ENCODE results near the gene GPR158. TPM values are rescaled to one million over a fixed set of nuclear protein-coding genes. Genes with fewer than 3 reads are reported as not detected.

GPR158 gene
- total and polyA plus RNA-seq, 7 donors, result 0.01 to 0.19 (median 0.06) TPM; not detected in 4

DNA sequence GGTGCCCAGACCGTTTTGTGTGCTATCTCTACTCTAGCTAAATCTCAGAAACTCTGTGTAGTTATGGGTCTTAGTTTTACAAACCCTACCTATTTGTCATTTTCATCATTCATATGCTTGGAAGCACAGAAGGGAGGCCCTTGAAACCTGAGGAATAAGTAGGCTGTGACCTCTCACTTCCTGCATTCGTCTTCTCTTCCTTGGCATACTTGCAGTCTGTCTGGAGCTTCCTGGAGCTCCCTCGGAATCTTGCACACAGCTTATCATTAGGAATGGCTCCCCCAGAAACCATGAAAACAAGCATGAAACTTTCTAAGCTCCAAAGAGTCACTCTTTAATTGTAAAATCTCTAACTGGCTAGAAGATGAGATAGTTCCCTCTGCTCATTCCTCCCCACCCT is 382.3 kb downstream of the GPR158 start:
- Histone ChIP-seq H3K27ac (no peak overlapping the region), H3K9me3 (no peaks in the 10 kb centered on the region), H3K4me1 (no peaks in the 10 kb centered on the region), H3K36me3 (ENCODE audit: insufficient read depth in 1 of 2, low read depth in 1 of 2) (no peaks in the 10 kb centered on the region), H3K4me3 (no peak overlapping the region), H3K27me3 (ENCODE audit: insufficient read depth in 3 of 3, low read length in 2 of 3) (no peaks in the 10 kb centered on the region)
- intact Hi-C loops (cut with DNase I), result no loop called here
- TF ChIP-seq, protein P1, sequence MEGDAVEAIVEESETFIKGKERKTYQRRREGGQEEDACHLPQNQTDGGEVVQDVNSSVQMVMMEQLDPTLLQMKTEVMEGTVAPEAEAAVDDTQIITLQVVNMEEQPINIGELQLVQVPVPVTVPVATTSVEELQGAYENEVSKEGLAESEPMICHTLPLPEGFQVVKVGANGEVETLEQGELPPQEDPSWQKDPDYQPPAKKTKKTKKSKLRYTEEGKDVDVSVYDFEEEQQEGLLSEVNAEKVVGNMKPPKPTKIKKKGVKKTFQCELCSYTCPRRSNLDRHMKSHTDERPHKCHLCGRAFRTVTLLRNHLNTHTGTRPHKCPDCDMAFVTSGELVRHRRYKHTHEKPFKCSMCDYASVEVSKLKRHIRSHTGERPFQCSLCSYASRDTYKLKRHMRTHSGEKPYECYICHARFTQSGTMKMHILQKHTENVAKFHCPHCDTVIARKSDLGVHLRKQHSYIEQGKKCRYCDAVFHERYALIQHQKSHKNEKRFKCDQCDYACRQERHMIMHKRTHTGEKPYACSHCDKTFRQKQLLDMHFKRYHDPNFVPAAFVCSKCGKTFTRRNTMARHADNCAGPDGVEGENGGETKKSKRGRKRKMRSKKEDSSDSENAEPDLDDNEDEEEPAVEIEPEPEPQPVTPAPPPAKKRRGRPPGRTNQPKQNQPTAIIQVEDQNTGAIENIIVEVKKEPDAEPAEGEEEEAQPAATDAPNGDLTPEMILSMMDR (IDR thresholded peaks at IDR 0.05), result no peak
- no peak for ATAC-seq
- no peak for DNase-seq
- WGBS, 3 donors, result 26 to 30% (median 28%) methylated on average over 3 of the region's 3 CpGs

DNA sequence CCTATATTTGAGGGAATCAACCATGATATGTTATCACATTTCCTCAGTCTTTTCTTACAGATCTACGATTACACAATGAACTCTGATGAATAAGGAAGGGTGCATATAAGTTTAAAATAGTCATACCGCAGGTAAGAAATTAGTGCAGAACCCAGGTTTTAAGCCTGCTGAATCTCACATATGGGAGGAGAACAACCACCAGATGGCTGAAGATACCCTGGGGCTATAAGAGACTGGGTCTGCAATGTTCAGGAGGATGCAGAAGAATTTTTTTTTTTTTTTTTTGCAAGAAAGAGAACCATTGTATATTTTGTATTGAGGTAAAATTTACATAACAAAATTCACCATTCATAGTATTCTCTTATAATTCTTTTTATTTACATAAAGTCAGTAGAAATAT is 387.0 kb downstream of the GPR158 start:
- ATAC-seq (no peak), DNase-seq (no peak)
- WGBS, 3 donors, result 71 to 81% (median 79%) methylated on average over 2 of the region's 2 CpGs
- Histone ChIP-seq H3K4me3 (no peak overlapping the region), H3K27ac (no peak overlapping the region), H3K9me3 (no peaks in the 10 kb centered on the region), H3K4me1 (no peaks in the 10 kb centered on the region), H3K36me3 (ENCODE audit: insufficient read depth in 1 of 2, low read depth in 1 of 2) (no peaks in the 10 kb centered on the region), H3K27me3 (ENCODE audit: insufficient read depth in 3 of 3, low read length in 2 of 3) (no peaks in the 10 kb centered on the region)
- intact Hi-C loops (cut with DNase I), result no loop called here
- TF ChIP-seq, protein P1 (IDR thresholded peaks at IDR 0.05), result no peak

DNA sequence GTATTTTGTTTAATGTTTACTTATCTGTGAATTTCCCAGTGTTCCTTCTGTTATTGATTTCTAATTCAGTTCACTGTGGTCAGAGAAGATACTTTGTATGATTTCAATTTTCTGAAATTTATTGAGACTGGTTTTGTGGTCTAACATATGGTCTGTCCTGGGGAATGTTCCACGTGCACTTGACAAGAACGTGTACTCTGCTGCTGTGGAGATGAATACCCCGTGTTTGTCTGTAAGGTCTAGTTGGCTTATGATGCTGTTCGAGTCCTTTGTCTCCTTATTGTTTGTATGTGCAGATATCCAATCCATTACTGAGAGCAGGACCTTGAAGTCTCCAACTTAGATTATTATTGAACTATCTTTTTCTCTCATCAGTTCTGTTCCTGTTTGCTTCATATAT is 387.7 kb downstream of the GPR158 start:
- Histone ChIP-seq H3K27me3 (ENCODE audit: insufficient read depth in 3 of 3, low read length in 2 of 3) (no peaks in the 10 kb centered on the region), H3K9me3 (no peaks in the 10 kb centered on the region), H3K36me3 (ENCODE audit: insufficient read depth in 1 of 2, low read depth in 1 of 2) (no peaks in the 10 kb centered on the region), H3K4me1 (no peaks in the 10 kb centered on the region), H3K27ac (no peak overlapping the region), H3K4me3 (no peak overlapping the region)
- TF ChIP-seq, protein P1 (IDR thresholded peaks at IDR 0.05), result no peak
- ATAC-seq (no peak), DNase-seq (no peak)
- WGBS, 3 donors, result 83 to 90% (median 83%) methylated on average over 4 of the region's 4 CpGs
- intact Hi-C loops (cut with DNase I), result no loop called here

DNA sequence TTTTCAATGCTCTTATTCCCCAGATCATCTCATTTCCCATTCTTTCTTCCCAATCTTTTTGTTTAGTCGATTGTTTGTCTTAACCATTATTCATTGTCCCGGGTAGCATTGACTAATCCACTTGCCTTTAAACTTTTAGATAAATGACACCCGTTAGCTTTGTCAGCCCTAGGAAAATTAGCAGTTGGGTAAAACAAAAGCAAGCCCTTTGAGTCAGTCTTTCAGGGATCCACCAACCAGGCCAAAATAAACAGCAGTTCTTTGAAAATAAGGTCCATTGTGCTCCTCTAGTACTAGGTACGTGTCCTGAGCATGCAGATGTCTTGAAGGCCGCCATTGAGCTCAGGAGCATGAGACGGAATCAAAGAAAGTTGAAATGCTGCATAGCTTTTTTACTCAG is 389.6 kb downstream of the GPR158 start:
- TF ChIP-seq, protein P1 (IDR thresholded peaks at IDR 0.05), result no peak
- 75 to 80% (median 77%) methylated on average over 6 of the region's 6 CpGs for WGBS, 3 donors
- Histone ChIP-seq H3K27ac (no peak overlapping the region), H3K9me3 (no peaks in the 10 kb centered on the region), H3K36me3 (ENCODE audit: insufficient read depth in 1 of 2, low read depth in 1 of 2) (no peaks in the 10 kb centered on the region), H3K4me1 (no peaks in the 10 kb centered on the region), H3K27me3 (ENCODE audit: insufficient read depth in 3 of 3, low read length in 2 of 3) (no peaks in the 10 kb centered on the region), H3K4me3 (no peak overlapping the region)
- DNase-seq (no peak), ATAC-seq (no peak)
- intact Hi-C loops (cut with DNase I), result no loop called here

DNA sequence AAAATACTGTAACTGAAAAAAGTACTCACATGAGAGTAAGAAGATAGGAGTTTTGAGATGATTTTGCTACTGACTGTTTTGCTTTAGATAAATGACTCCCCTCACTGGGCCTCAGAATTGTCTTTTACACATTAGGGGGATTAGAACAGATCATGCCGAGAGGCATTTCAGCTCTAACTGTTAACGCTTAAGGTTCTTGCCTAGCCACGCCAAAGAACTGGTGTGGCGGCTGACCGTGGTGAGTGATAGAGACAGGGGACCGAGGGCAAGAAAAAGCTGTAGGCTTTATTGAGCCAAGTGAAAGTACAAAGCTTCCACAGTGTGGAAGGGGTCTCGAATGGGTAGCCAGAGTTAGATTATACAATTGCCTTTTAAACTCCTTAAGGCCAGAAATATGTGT is 390.8 kb downstream of the GPR158 start:
- DNase-seq (no peak), ATAC-seq (no peak)
- Histone ChIP-seq H3K4me1 (no peaks in the 10 kb centered on the region), H3K27ac (no peak overlapping the region), H3K9me3 (no peaks in the 10 kb centered on the region), H3K4me3 (no peak overlapping the region), H3K36me3 (ENCODE audit: insufficient read depth in 1 of 2, low read depth in 1 of 2) (no peaks in the 10 kb centered on the region), H3K27me3 (ENCODE audit: insufficient read depth in 3 of 3, low read length in 2 of 3) (no peaks in the 10 kb centered on the region)
- WGBS, 3 donors, result 66 to 80% (median 78%) methylated on average over 7 of the region's 7 CpGs
- intact Hi-C loops (cut with DNase I), result no loop called here
- TF ChIP-seq, protein P1 (IDR thresholded peaks at IDR 0.05), result no peak

Data from psoas muscle (tissue), 8 donors.